Kidney (tissue), 14 donors: ENCODE results near the gene RIPK1. TPM values are rescaled to one million over a fixed set of nuclear protein-coding genes. Genes with fewer than 3 reads are reported as not detected.

ENCODE experiments used
- DNase-seq, 5 donors: peaks; one replicate each; pipeline ENCODE4 v3.0.0-alpha.2; 2013 to 2020
- FAIRE-seq: peaks from 2 replicates; lab custom pipeline; 2012; peaks lifted over from hg19 to GRCh38; lab: Jason Lieb, UNC
- H3K27ac ChIP-seq, 2 donors: one replicate each; pipeline ENCODE4 v1.7.0; 2013; ENCODE audit warnings: low read depth in 2 of 2, low read length in 2 of 2, inconsistent platforms in 1 of 2
- H3K27me3 ChIP-seq: one replicate; pipeline ENCODE4 v1.7.1; 2013; ENCODE audit warnings: low read length, inconsistent platforms; ENCODE audit not compliant: control insufficient read depth, insufficient read depth
- H3K36me3 ChIP-seq, 3 donors: one replicate each; pipeline versions ENCODE4 v1.7.0 to v1.7.1; 2013; ENCODE audit warnings: low read length in 3 of 3, control low read depth in 1 of 3, inconsistent platforms in 1 of 3; ENCODE audit not compliant: insufficient read depth in 3 of 3, control insufficient read depth in 2 of 3
- H3K4me1 ChIP-seq, 3 donors: one replicate each; pipeline versions ENCODE4 v1.7.0 to v1.7.1; 2013; ENCODE audit warnings: low read length in 3 of 3, inconsistent platforms in 1 of 3, low read depth in 1 of 3; ENCODE audit not compliant: control insufficient read depth in 2 of 3, insufficient read depth in 2 of 3
- H3K4me3 ChIP-seq, 3 donors: one replicate each; pipeline versions ENCODE4 v1.7.0 to v1.8.1; 2013; ENCODE audit warnings: low read length in 3 of 3, control low read depth in 1 of 3, inconsistent platforms in 1 of 3
- H3K9ac ChIP-seq, 3 donors: one replicate each; pipeline versions ENCODE4 v1.7.0 to v1.7.1; 2013; ENCODE audit warnings: low read length in 3 of 3, control low read depth in 1 of 3, inconsistent platforms in 1 of 3
- H3K9me3 ChIP-seq, 3 donors: one replicate each; pipeline versions ENCODE4 v1.7.0 to v1.7.1; 2013; ENCODE audit warnings: low read length in 3 of 3, control low read depth in 1 of 3, inconsistent platforms in 1 of 3; ENCODE audit not compliant: control insufficient read depth in 2 of 3, insufficient read depth in 1 of 3
- CTCF ChIP-seq: IDR thresholded peaks from 3 replicates; pipeline ENCODE4 v1.5.1; 2012; ENCODE audit warnings: mild to moderate bottlenecking, moderate library complexity, borderline replicate concordance; ENCODE audit not compliant: insufficient read depth; ENCODE audit errors: extremely low read depth
- intact Hi-C: fragments of 100-400 bp; cut with DNase I; formaldehyde crosslinking; loops from one replicate; pipeline ENCODE4 v1.11.1; 2022
- polyA plus RNA-seq: library from polyadenylated mRNA; stranded (reverse); fragments of 350-450 nt; fragmentation: Illumina TruSeq; extraction: RNeasy Lipid Tissue Mini Kit (QIAGEN cat#74804); gene quantifications from one replicate; pipeline ENCODE4 v1.2.3, GENCODE V29; 2014; ENCODE audit warnings: low read depth, low replicate concordance; ENCODE audit not compliant: insufficient read depth
- total RNA-seq: library from RNA; stranded (reverse); fragmentation: NEBNext Ultra II Directional; extraction: Animal tissue kit (Norgen Biotek cat#: 25700); gene quantifications from one replicate; pipeline ENCODE4 v1.2.1, GENCODE V29; 2021
- donor health status: control.
- donor health status: control.
- donor health status: control.
- donor health status: control.
- donor health status: control.
- donor health status: DM: yes; HTN: yes; CAD: no.
- donor health status: Normal renal cell carcinoma (clear cell type).

The RIPK1 gene
- total and polyA plus RNA-seq, 2 donors from 2014 or later: 14.7 to 30.4 TPM

- Histone ChIP-seq H3K4me3 (no peak overlapping the region), H3K36me3 (peaks cover 0 to 26% (median 25%) of the 10 kb centered on the region in 3 donors), H3K27ac (no peak overlapping the region), H3K27me3 (no peaks in the 10 kb centered on the region), H3K9me3 (no peaks in the 10 kb centered on the region), H3K4me1 (no peaks in the 10 kb centered on the region), H3K9ac (no peak overlapping the region)
- no peak for TF ChIP-seq CTCF
- FAIRE-seq: no peak
- intact Hi-C loops: no loop called here
- DNase-seq: no peak
These were observed 34.6 kb downstream of the RIPK1 start for GRCh38 chr6:3102875-3103274.

- Histone ChIP-seq H3K4me3 (no peak overlapping the region), H3K4me1 (peaks cover 0 to 5% (median 0%) of the 10 kb centered on the region in 3 donors), H3K27ac (no peak overlapping the region), H3K9ac (no peak overlapping the region), H3K27me3 (no peaks in the 10 kb centered on the region), H3K9me3 (no peaks in the 10 kb centered on the region), H3K36me3 (peaks cover 0 to 35% (median 34%) of the 10 kb centered on the region in 3 donors)
- peak in 1 of 5 donors; percentile 24 for DNase-seq
- intact Hi-C loops: no loop called here
- TF ChIP-seq CTCF: no peak
- no peak for FAIRE-seq
These were observed 40.6 kb downstream of the RIPK1 start for GRCh38 chr6:3108746-3109414.

- Histone ChIP-seq H3K36me3 (peaks cover 0 to 40% (median 39%) of the 10 kb centered on the region in 3 donors), H3K27ac (no peak overlapping the region), H3K27me3 (no peaks in the 10 kb centered on the region), H3K4me1 (peaks cover 0 to 5% (median 0%) of the 10 kb centered on the region in 3 donors), H3K9ac (no peak overlapping the region), H3K9me3 (no peaks in the 10 kb centered on the region), H3K4me3 (no peak overlapping the region)
- TF ChIP-seq CTCF: no peak
- FAIRE-seq (no peak), DNase-seq (no peak)
- intact Hi-C loops: no loop called here
These were observed 41.5 kb downstream of the RIPK1 start for GRCh38 chr6:3109761-3110160.
